SK-N-SH treated with all-trans-retinoic acid at 6 μM for 48 hours (cell line): Measurements from ENCODE around the gene FAM229A.

ENCODE experiments used
- ARNTL ChIP-seq: fragments of 450-650 bp; formaldehyde crosslinking; IDR thresholded peaks from 2 replicates; pipeline ENCODE4 v1.5.0; 2020; ENCODE audit warnings: low read depth, mild to moderate bottlenecking, moderate library complexity, borderline replicate concordance
- BACH2 ChIP-seq: fragments of 250-450 bp; sonication (Bioruptor Pico); IDR thresholded peaks from 2 replicates; pipeline ENCODE4 v1.9.0; 2021; ENCODE audit warnings: mild to moderate bottlenecking, borderline replicate concordance
- CSDC2 ChIP-seq: fragments of 250-450 bp; sonication (Bioruptor Pico); IDR thresholded peaks from 2 replicates; pipeline ENCODE4 v1.5.0; 2020; ENCODE audit warnings: mild to moderate bottlenecking, moderate library complexity
- POU6F1 ChIP-seq: fragments of 250-450 bp; sonication (Bioruptor Pico); IDR thresholded peaks from 2 replicates; pipeline ENCODE4 v1.8.0; 2021; ENCODE audit warnings: low read depth, mild to moderate bottlenecking, moderate library complexity, borderline replicate concordance
- RARB ChIP-seq: fragments of 250-450 bp; sonication (Bioruptor Pico); IDR thresholded peaks from 2 replicates; pipeline ENCODE4 v1.8.0; 2021; ENCODE audit warnings: mild to moderate bottlenecking, moderate library complexity
- SNAI2 ChIP-seq: fragments of 250-450 bp; sonication (Bioruptor Pico); IDR thresholded peaks from 2 replicates; pipeline ENCODE4 v1.5.0; 2020; ENCODE audit warnings: mild to moderate bottlenecking, moderate library complexity
- ZC3H10 ChIP-seq: fragments of 250-450 bp; sonication (Bioruptor Pico); IDR thresholded peaks from 2 replicates; pipeline ENCODE4 v1.5.1; 2021; ENCODE audit warnings: mild to moderate bottlenecking, moderate library complexity
- ZFP3 ChIP-seq: fragments of 250-450 bp; sonication (Bioruptor Pico); IDR thresholded peaks from 2 replicates; pipeline ENCODE4 v1.5.0; 2020; ENCODE audit warnings: mild to moderate bottlenecking, moderate library complexity
- ZNF70 ChIP-seq: fragments of 450-650 bp; formaldehyde crosslinking; IDR thresholded peaks from 2 replicates; pipeline ENCODE4 v1.5.0; 2020; ENCODE audit warnings: mild to moderate bottlenecking, moderate library complexity
- ZNF8 ChIP-seq: fragments of 450-650 bp; formaldehyde crosslinking; IDR thresholded peaks from 2 replicates; pipeline ENCODE4 v1.5.0; 2020; ENCODE audit warnings: mild to moderate bottlenecking, moderate library complexity
- TF ChIP-seq, protein P1 (sequence below): fragments of 250-450 bp; sonication (Bioruptor Pico); IDR thresholded peaks from 2 replicates; pipeline ENCODE4 v1.5.0; 2020; ENCODE audit warnings: mild to moderate bottlenecking, moderate library complexity
- TF ChIP-seq, protein P2 (sequence below): fragments of 250-450 bp; sonication (Bioruptor Pico); IDR thresholded peaks from 2 replicates; pipeline ENCODE4 v1.8.0; 2020; ENCODE audit warnings: mild to moderate bottlenecking, moderate library complexity, borderline replicate concordance

DNA sequence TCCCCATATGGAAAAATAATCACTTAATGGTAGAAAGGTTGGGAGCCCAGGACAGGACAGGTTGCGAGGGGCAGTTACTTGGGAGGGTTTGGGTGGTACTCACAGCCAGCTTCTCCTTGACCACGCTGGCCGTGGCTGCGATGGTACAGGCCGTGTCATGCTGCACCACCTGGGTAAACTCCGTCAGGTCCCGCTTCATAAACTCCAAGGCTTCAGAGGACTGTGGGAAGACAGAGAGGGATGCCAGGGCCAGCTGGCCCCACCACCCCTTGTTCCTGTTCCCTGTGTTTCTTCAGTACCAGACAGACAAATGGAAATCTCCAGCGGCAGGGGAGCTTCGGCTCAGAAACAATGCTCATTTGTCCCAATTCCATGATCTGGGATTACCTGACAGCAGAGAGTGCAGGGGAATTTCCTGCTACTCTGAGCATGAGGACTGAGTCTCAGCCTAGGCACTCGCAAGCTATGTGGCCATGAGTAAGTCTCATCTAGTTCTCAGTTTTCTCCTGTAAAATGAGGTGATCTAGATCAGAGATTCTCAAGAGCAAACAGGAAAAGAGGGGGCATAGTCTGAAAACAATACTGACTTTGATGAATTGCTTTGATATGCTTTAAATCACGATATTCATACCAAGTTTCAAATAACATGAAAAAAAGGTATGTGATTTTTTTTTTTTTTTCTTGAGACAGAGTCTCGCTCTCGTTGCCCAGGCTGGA lies 24.5 kb upstream of the FAM229A start:
- TF ChIP-seq POU6F1, result no peak
- TF ChIP-seq ARNTL (CRISPR knock-in tag), result no peak
- TF ChIP-seq, protein P1, sequence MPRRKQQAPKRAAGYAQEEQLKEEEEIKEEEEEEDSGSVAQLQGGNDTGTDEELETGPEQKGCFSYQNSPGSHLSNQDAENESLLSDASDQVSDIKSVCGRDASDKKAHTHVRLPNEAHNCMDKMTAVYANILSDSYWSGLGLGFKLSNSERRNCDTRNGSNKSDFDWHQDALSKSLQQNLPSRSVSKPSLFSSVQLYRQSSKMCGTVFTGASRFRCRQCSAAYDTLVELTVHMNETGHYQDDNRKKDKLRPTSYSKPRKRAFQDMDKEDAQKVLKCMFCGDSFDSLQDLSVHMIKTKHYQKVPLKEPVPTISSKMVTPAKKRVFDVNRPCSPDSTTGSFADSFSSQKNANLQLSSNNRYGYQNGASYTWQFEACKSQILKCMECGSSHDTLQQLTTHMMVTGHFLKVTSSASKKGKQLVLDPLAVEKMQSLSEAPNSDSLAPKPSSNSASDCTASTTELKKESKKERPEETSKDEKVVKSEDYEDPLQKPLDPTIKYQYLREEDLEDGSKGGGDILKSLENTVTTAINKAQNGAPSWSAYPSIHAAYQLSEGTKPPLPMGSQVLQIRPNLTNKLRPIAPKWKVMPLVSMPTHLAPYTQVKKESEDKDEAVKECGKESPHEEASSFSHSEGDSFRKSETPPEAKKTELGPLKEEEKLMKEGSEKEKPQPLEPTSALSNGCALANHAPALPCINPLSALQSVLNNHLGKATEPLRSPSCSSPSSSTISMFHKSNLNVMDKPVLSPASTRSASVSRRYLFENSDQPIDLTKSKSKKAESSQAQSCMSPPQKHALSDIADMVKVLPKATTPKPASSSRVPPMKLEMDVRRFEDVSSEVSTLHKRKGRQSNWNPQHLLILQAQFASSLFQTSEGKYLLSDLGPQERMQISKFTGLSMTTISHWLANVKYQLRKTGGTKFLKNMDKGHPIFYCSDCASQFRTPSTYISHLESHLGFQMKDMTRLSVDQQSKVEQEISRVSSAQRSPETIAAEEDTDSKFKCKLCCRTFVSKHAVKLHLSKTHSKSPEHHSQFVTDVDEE (CRISPR knock-in tag), result no peak
- no peak for TF ChIP-seq ZNF70
- TF ChIP-seq, protein P2, sequence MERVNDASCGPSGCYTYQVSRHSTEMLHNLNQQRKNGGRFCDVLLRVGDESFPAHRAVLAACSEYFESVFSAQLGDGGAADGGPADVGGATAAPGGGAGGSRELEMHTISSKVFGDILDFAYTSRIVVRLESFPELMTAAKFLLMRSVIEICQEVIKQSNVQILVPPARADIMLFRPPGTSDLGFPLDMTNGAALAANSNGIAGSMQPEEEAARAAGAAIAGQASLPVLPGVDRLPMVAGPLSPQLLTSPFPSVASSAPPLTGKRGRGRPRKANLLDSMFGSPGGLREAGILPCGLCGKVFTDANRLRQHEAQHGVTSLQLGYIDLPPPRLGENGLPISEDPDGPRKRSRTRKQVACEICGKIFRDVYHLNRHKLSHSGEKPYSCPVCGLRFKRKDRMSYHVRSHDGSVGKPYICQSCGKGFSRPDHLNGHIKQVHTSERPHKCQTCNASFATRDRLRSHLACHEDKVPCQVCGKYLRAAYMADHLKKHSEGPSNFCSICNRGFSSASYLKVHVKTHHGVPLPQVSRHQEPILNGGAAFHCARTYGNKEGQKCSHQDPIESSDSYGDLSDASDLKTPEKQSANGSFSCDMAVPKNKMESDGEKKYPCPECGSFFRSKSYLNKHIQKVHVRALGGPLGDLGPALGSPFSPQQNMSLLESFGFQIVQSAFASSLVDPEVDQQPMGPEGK, result no peak
- TF ChIP-seq ZNF8 (CRISPR knock-in tag), result no peak
- no peak for TF ChIP-seq BACH2 (CRISPR knock-in tag)
- no peak for TF ChIP-seq ZC3H10 (CRISPR knock-in tag)
- no peak for TF ChIP-seq SNAI2 (CRISPR knock-in tag)
- no peak for TF ChIP-seq RARB (CRISPR knock-in tag)
- no peak for TF ChIP-seq CSDC2 (CRISPR knock-in tag)
- no peak for TF ChIP-seq ZFP3
